Raji (cell line): ENCODE measurements around the gene MMEL1.

Experiments
- POLR2A ChIP-seq: IDR thresholded peaks from 2 replicates; pipeline ENCODE4 v1.6.1; 2011; ENCODE audit warnings: low read depth, low read length, control low read depth; ENCODE audit not compliant: insufficient read depth

The MMEL1 gene

GRCh38 chr1:2606881-2607621 is 25.8 kb downstream of the MMEL1 start:
- TF ChIP-seq POLR2A: no peak

- no peak for TF ChIP-seq POLR2A
These were observed 26.4 kb downstream of the MMEL1 start for GRCh38 chr1:2606396-2606880.

GRCh38 chr1:2605509-2606395 is 27.1 kb downstream of the MMEL1 start:
- TF ChIP-seq POLR2A: no peak

GRCh38 chr1:2604844-2605508 is 27.8 kb downstream of the MMEL1 start:
- TF ChIP-seq POLR2A: no peak

GRCh38 chr1:2604156-2604843 is 28.5 kb downstream of the MMEL1 start:
- TF ChIP-seq POLR2A: no peak

- TF ChIP-seq POLR2A: no peak
These were observed 29.2 kb downstream of the MMEL1 start for GRCh38 chr1:2603521-2604155.

- TF ChIP-seq POLR2A: no peak
These were observed 29.8 kb downstream of the MMEL1 start for GRCh38 chr1:2602866-2603520.

- no peak for TF ChIP-seq POLR2A
These were observed 30.4 kb downstream of the MMEL1 start for GRCh38 chr1:2602311-2602835.

- no peak for TF ChIP-seq POLR2A
These were observed 31.0 kb downstream of the MMEL1 start for GRCh38 chr1:2601721-2602303.

GRCh38 chr1:2598329-2598931 is 34.4 kb downstream of the MMEL1 start:
- no peak for TF ChIP-seq POLR2A

- TF ChIP-seq POLR2A: no peak
These were observed 35.1 kb downstream of the MMEL1 start for GRCh38 chr1:2597441-2598328.

- no peak for TF ChIP-seq POLR2A
These were observed 36.1 kb downstream of the MMEL1 start for GRCh38 chr1:2596530-2597333.
